NCI-H1436 (cell line): ENCODE measurements around the gene C10orf143.
A peak's percentile ranks its signal among the peaks of the same experiment; 100 is the strongest.
"Not testable (repeated sequence)": the region's sequence is repeated elsewhere in the genome, so short reads cannot be mapped to it uniquely, and the experiment has no call there.

ENCODE experiments used
- DNase-seq: peaks from one replicate; lab custom pipeline; 2025; lab: John Stamatoyannopoulos, UW

C10orf143 gene

GRCh38 chr10:130111113-130111851 lies 652 bp upstream of the C10orf143 start:
- peak; percentile 99 for DNase-seq

GRCh38 chr10:130109796-130110245 lies 809 bp downstream of the C10orf143 start:
- DNase-seq = peak; percentile 79

- DNase-seq = no peak
Measured at GRCh38 chr10:130108934-130109604, 1.6 kb downstream of the C10orf143 start.

GRCh38 chr10:130108146-130108545 lies 2.5 kb downstream of the C10orf143 start:
- DNase-seq = not testable (repeated sequence)

- no peak for DNase-seq
Measured at GRCh38 chr10:130105724-130106123, 4.9 kb downstream of the C10orf143 start.

- no peak for DNase-seq
Measured at GRCh38 chr10:130099344-130099743, 11.3 kb downstream of the C10orf143 start.

- not testable (repeated sequence) for DNase-seq
Measured at GRCh38 chr10:130090565-130090964, 20.1 kb downstream of the C10orf143 start.

GRCh38 chr10:130080461-130080814 lies 30.2 kb downstream of the C10orf143 start:
- DNase-seq = no peak

- DNase-seq = no peak
Measured at GRCh38 chr10:130079614-130080460, 30.8 kb downstream of the C10orf143 start.

- DNase-seq = no peak
Measured at GRCh38 chr10:130078120-130078519, 32.5 kb downstream of the C10orf143 start.

- no peak for DNase-seq
Measured at GRCh38 chr10:130076681-130077080, 33.9 kb downstream of the C10orf143 start.

- DNase-seq = no peak
Measured at GRCh38 chr10:130074639-130075038, 36.0 kb downstream of the C10orf143 start.

GRCh38 chr10:130073912-130074311 lies 36.7 kb downstream of the C10orf143 start:
- no peak for DNase-seq

GRCh38 chr10:130072247-130072646 lies 38.4 kb downstream of the C10orf143 start:
- no peak for DNase-seq

GRCh38 chr10:130067893-130068292 lies 42.7 kb downstream of the C10orf143 start:
- DNase-seq = no peak

GRCh38 chr10:130066743-130067142 lies 43.9 kb downstream of the C10orf143 start:
- DNase-seq = no peak

- DNase-seq = no peak
Measured at GRCh38 chr10:130065251-130065650, 45.4 kb downstream of the C10orf143 start.

GRCh38 chr10:130064783-130065182 lies 45.8 kb downstream of the C10orf143 start:
- DNase-seq = no peak

GRCh38 chr10:130062976-130063375 lies 47.7 kb downstream of the C10orf143 start:
- no peak for DNase-seq

- DNase-seq = no peak
Measured at GRCh38 chr10:130062201-130062600, 48.4 kb downstream of the C10orf143 start.

GRCh38 chr10:130061760-130062159 lies 48.9 kb downstream of the C10orf143 start:
- DNase-seq = no peak

GRCh38 chr10:130054021-130054420 lies 56.6 kb downstream of the C10orf143 start:
- DNase-seq = no peak

GRCh38 chr10:130053561-130053960 lies 57.1 kb downstream of the C10orf143 start:
- no peak for DNase-seq
